SJSA1 (cell line): ENCODE data around the gene EID3. TPM values are rescaled to one million over a fixed set of nuclear protein-coding genes. Genes with fewer than 3 reads are reported as not detected.

Experiments used
- DNase-seq, 2 experiments: peaks; one replicate each; pipeline ENCODE4 v3.0.0-alpha.2; 2015 to 2020; ENCODE audit warnings: low spot score in 2 of 2, low read depth in 1 of 2
- H3K27ac ChIP-seq: fragments of 250-450 bp; sonication (Bioruptor Pico); 2 replicates; pipeline ENCODE4 v1.5.1; 2020; ENCODE audit warnings: mild to moderate bottlenecking, moderate library complexity
- H3K27me3 ChIP-seq: fragments of 250-450 bp; sonication (Bioruptor Pico); replicated peaks from 2 replicates; pipeline ENCODE4 v1.5.1; 2020; ENCODE audit warnings: mild to moderate bottlenecking, moderate library complexity
- H3K36me3 ChIP-seq: fragments of 250-450 bp; sonication (Bioruptor Pico); 2 replicates; pipeline ENCODE4 v1.5.1; 2020; ENCODE audit warnings: mild to moderate bottlenecking
- H3K4me1 ChIP-seq: fragments of 250-450 bp; sonication (Bioruptor Pico); replicated peaks from 2 replicates; pipeline ENCODE4 v1.6.1; 2021; ENCODE audit warnings: mild to moderate bottlenecking
- H3K4me3 ChIP-seq: fragments of 250-450 bp; sonication (Bioruptor Pico); 2 replicates; pipeline ENCODE4 v1.5.1; 2020; ENCODE audit warnings: mild to moderate bottlenecking
- H3K9me3 ChIP-seq: fragments of 250-450 bp; sonication (Bioruptor Pico); replicated peaks from 2 replicates; pipeline ENCODE4 v1.5.1; 2020; ENCODE audit warnings: mild to moderate bottlenecking
- total RNA-seq: library from RNA; depleted of rRNA; stranded (reverse); fragments of >200 nt; shearing (Covaris generic); gene quantifications from 2 replicates; pipeline ENCODE4 v1.2.3, GENCODE V29; 2014; rRNA removed

Gene EID3
- total RNA-seq, 1 experiment from 2014 or later: 2.1 TPM

- H3K27me3 ChIP-seq: no peaks in the 10 kb centered on the region
- peak in 1 of 2 experiments; percentile 15 for DNase-seq
- peaks cover 55% of the 10 kb centered on the region for H3K36me3 ChIP-seq
These were observed 50.8 kb downstream of the EID3 start for GRCh38 chr12:104354167-104354867.

More at GRCh38 chr12:104354167-104354867, 50.8 kb downstream of the EID3 start:
- Histone ChIP-seq H3K4me3 (no peak overlapping the region), H3K9me3 (no peaks in the 10 kb centered on the region), H3K4me1 (no peaks in the 10 kb centered on the region), H3K27ac (no peak overlapping the region)

Other genes starting within 250 kb of the EID3 start
- 27.0 and 29.8 TPM in 2 replicates for gene HCFC2, start 239.2 kb upstream of the EID3 start, total RNA-seq
- 29.5 and 35.9 TPM in 2 replicates for gene NFYB, start 165.5 kb upstream of the EID3 start, total RNA-seq
- gene TXNRD1, start 88.0 kb upstream of the EID3 start, total RNA-seq: 294 and 378 TPM in 2 replicates
- 0.41 and 0.71 TPM in 2 replicates for gene CHST11, start 153.2 kb downstream of the EID3 start, total RNA-seq